PFSK-1 (cell line): ENCODE measurements around the gene PERM1.

Experiments used
- FOXP2 ChIP-seq: optimal IDR thresholded peaks from 2 replicates; pipeline ENCODE3; 2011; ENCODE audit warnings: borderline replicate concordance, control low read depth, inconsistent platforms; ENCODE audit not compliant: insufficient read depth; ENCODE audit errors: extremely low read length, extremely low read depth
- POLR2AphosphoS5 ChIP-seq: IDR thresholded peaks from 2 replicates; pipeline ENCODE4 v1.6.1; 2012; ENCODE audit warnings: low read depth, mild to moderate bottlenecking, control low read depth, low read length, moderate library complexity
- REST ChIP-seq, 2 experiments: IDR thresholded peaks; 2 replicates each; pipeline versions ENCODE4 v1.6.1 to v1.8.0; 2011 to 2012; ENCODE audit warnings: low read depth in 2 of 2, low read length in 2 of 2, control low read depth in 1 of 2, inconsistent platforms in 1 of 2, mild to moderate bottlenecking in 1 of 2, moderate library complexity in 1 of 2; ENCODE audit not compliant: insufficient read depth in 1 of 2
- SIN3A ChIP-seq: IDR thresholded peaks from 2 replicates; pipeline ENCODE4 v1.6.1; 2012; ENCODE audit warnings: mild to moderate bottlenecking, low read length, moderate library complexity, borderline replicate concordance; ENCODE audit not compliant: insufficient read depth
- TAF1 ChIP-seq: IDR thresholded peaks from 2 replicates; pipeline ENCODE4 v1.6.1; 2012; ENCODE audit warnings: low read length, control low read depth, borderline replicate concordance; ENCODE audit not compliant: insufficient read depth

The PERM1 gene

GRCh38 chr1:954927-955326 is 27.0 kb downstream of the PERM1 start:
- TF ChIP-seq SIN3A (no peak), REST (IDR thresholded peaks at IDR 0.05; ENCODE audit: insufficient read depth in 1 of 2, low read depth in 2 of 2, low read length in 2 of 2) (no peak)

- TF ChIP-seq POLR2AphosphoS5 (no peak), TAF1 (no peak), REST (IDR thresholded peaks at IDR 0.05; ENCODE audit: insufficient read depth in 1 of 2, low read depth in 2 of 2, low read length in 2 of 2) (no peak), FOXP2 (no peak), SIN3A (no peak)
Measured at GRCh38 chr1:953524-954320, 28.2 kb downstream of the PERM1 start.

- no peak for TF ChIP-seq TAF1
- no peak for TF ChIP-seq POLR2AphosphoS5
- TF ChIP-seq REST (IDR thresholded peaks at IDR 0.05; ENCODE audit: insufficient read depth in 1 of 2, low read depth in 2 of 2, low read length in 2 of 2) = no peak
- TF ChIP-seq FOXP2 = no peak
- TF ChIP-seq SIN3A = no peak
Measured at GRCh38 chr1:952603-953002, 29.3 kb downstream of the PERM1 start.

GRCh38 chr1:952201-952600 is 29.7 kb downstream of the PERM1 start:
- TF ChIP-seq SIN3A (no peak), TAF1 (no peak), FOXP2 (no peak), POLR2AphosphoS5 (no peak), REST (IDR thresholded peaks at IDR 0.05; ENCODE audit: insufficient read depth in 1 of 2, low read depth in 2 of 2, low read length in 2 of 2) (no peak)

- TF ChIP-seq REST (IDR thresholded peaks at IDR 0.05; ENCODE audit: insufficient read depth in 1 of 2, low read depth in 2 of 2, low read length in 2 of 2) (no peak), SIN3A (no peak), POLR2AphosphoS5 (no peak), TAF1 (no peak), FOXP2 (no peak)
Measured at GRCh38 chr1:951364-951763, 30.5 kb downstream of the PERM1 start.
